GM23248 (cell line): Measurements from ENCODE around the gene MICAL2. TPM values are rescaled to one million over a fixed set of nuclear protein-coding genes. Genes with fewer than 3 reads are reported as not detected.
A peak's percentile ranks its signal among the peaks of the same experiment; 100 is the strongest.

Experiments
- DNase-seq: peaks from one replicate; pipeline ENCODE4 v3.0.0-alpha.2; 2015
- H2AFZ ChIP-seq: fragments of 200-600 bp; sonication (generic); 2 replicates; pipeline ENCODE4 v1.6.1; 2016; ENCODE audit warnings: antibody characterized with exemption
- H3F3A ChIP-seq: fragments of 200-600 bp; sonication (generic); 2 replicates; pipeline ENCODE4 v1.6.1; 2016; ENCODE audit warnings: mild to moderate bottlenecking, antibody characterized with exemption, mixed run types; ENCODE audit not compliant: insufficient read depth
- H3K27ac ChIP-seq: fragments of 200-600 bp; sonication (generic); 2 replicates; pipeline ENCODE4 v1.5.1; 2016; ENCODE audit warnings: mild to moderate bottlenecking
- H3K27me3 ChIP-seq: fragments of 200-600 bp; sonication (generic); replicated peaks from 2 replicates; pipeline ENCODE4 v1.6.1; 2016; ENCODE audit warnings: mild to moderate bottlenecking; ENCODE audit not compliant: insufficient read depth
- H3K36me3 ChIP-seq: fragments of 200-600 bp; sonication (generic); 2 replicates; pipeline ENCODE4 v1.6.1; 2016; ENCODE audit warnings: low read depth, mild to moderate bottlenecking
- H3K4me1 ChIP-seq: fragments of 200-600 bp; sonication (generic); 2 replicates; pipeline ENCODE4 v1.6.1; 2016; ENCODE audit warnings: mild to moderate bottlenecking; ENCODE audit not compliant: insufficient read depth
- H3K4me2 ChIP-seq: fragments of 200-600 bp; sonication (generic); one replicate; pipeline ENCODE4 v1.6.1; 2016; ENCODE audit warnings: mild to moderate bottlenecking; ENCODE audit not compliant: unreplicated experiment
- H3K4me3 ChIP-seq: fragments of 200-600 bp; sonication (generic); 2 replicates; pipeline ENCODE4 v1.5.1; 2016; ENCODE audit warnings: mild to moderate bottlenecking
- H3K79me2 ChIP-seq: fragments of 200-600 bp; sonication (generic); 2 replicates; pipeline ENCODE4 v1.6.1; 2016; ENCODE audit warnings: mild to moderate bottlenecking; ENCODE audit not compliant: insufficient read depth
- H3K9ac ChIP-seq: fragments of 200-600 bp; sonication (generic); 2 replicates; pipeline ENCODE4 v1.6.1; 2016; ENCODE audit warnings: mild to moderate bottlenecking
- H3K9me2 ChIP-seq: fragments of 200-600 bp; sonication (generic); 2 replicates; pipeline ENCODE4 v1.6.1; 2016; ENCODE audit warnings: mixed run types, mild to moderate bottlenecking, moderate library complexity; ENCODE audit not compliant: insufficient read depth
- H3K9me3 ChIP-seq: fragments of 200-600 bp; sonication (generic); one replicate; pipeline ENCODE4 v1.6.1; 2017; ENCODE audit warnings: low read depth
- H4K20me1 ChIP-seq: fragments of 200-600 bp; sonication (generic); 2 replicates; pipeline ENCODE4 v1.6.0; 2016; ENCODE audit not compliant: insufficient read depth
- EZH2 ChIP-seq: fragments of 200-600 bp; sonication (generic); IDR thresholded peaks from 2 replicates; pipeline ENCODE4 v1.6.1; 2018; ENCODE audit warnings: antibody characterized with exemption, mild to moderate bottlenecking; ENCODE audit not compliant: insufficient read depth, poor library complexity, severe bottlenecking
- EZH2phosphoT487 ChIP-seq: fragments of 200-600 bp; sonication (generic); IDR thresholded peaks from 2 replicates; pipeline ENCODE4 v1.6.1; 2018; ENCODE audit warnings: antibody characterized with exemption, moderate library complexity, mild to moderate bottlenecking, low read depth; ENCODE audit not compliant: insufficient read depth
- WGBS, 2 experiments: methylation state at CpG; one replicate each; pipeline ENCODE4 v1.1.6; 2015 to 2017; ENCODE audit warnings: low lambda C conversion rate in 2 of 2, low coverage in 1 of 2; ENCODE audit errors: missing lambda C conversion rate in 2 of 2; 5-methylcytosine and 5-hydroxymethylcytosine counted together
- in situ Hi-C: fragments of 300-500 bp; cut with MboI; formaldehyde crosslinking; loops from 2 replicates; pipeline ENCODE4 v1.15.0; 2020
- polyA plus RNA-seq: library from polyadenylated mRNA; unstranded; fragments of >200 nt; fragmentation: Nextera tagmentation; extraction: Ambion mirVana; gene quantifications from 2 replicates; pipeline ENCODE4 v1.2.1, GENCODE V29; 2016
- total RNA-seq: library from RNA; depleted of rRNA; stranded (reverse); fragments of >200 nt; shearing (Covaris generic); gene quantifications from 2 replicates; pipeline ENCODE4 v1.2.3, GENCODE V29; 2014

Gene MICAL2
- total and polyA plus RNA-seq, 2 experiments from 2014 or later, result 83.3 to 158 TPM

- no peaks in the 10 kb centered on the region for H3K9me3 ChIP-seq
- no peaks in the 10 kb centered on the region for H3K9me2 ChIP-seq
- peak overlapping the region; percentile 89 for H3K9ac ChIP-seq
- in situ Hi-C loops, result no loop called here
- no peak for DNase-seq
- peak overlapping the region; percentile 84 for H3K4me2 ChIP-seq
- peaks cover 24% of the 10 kb centered on the region for H3K4me1 ChIP-seq
- WGBS, 2 experiments, result 48 to 53% methylated on average over 6 to 7 of the region's 7 CpGs
- no peaks in the 10 kb centered on the region for H3K27me3 ChIP-seq
- H3K27ac ChIP-seq, result peak overlapping the region; percentile 29; the same call in 1 of the 2 replicates
- H3K36me3 ChIP-seq, result 0 out of 2 replicates have a peak, but pooled peaks cover 7% of the 10 kb centered on the region
- peak overlapping the region; percentile 81 for H2AFZ ChIP-seq
- peak overlapping the region; percentile 91 for H3K4me3 ChIP-seq
- no peaks in the 10 kb centered on the region for H3F3A ChIP-seq
- no peak for TF ChIP-seq EZH2phosphoT487
- TF ChIP-seq EZH2, result no peak
- H3K79me2 ChIP-seq, result peaks cover 41% of the 10 kb centered on the region
- H4K20me1 ChIP-seq, result no peaks in the 10 kb centered on the region
These were observed 696 bp upstream of the MICAL2 start for GRCh38 chr11:12109591-12110196.

- Histone ChIP-seq H3K27ac (peak overlapping the region; percentile 45), H3K27me3 (no peaks in the 10 kb centered on the region), H3K4me1 (peaks cover 24% of the 10 kb centered on the region), H3K9me2 (no peaks in the 10 kb centered on the region), H2AFZ (peak overlapping the region; percentile 46; the same call in 1 of the 2 replicates), H3K4me2 (peak overlapping the region; percentile 91), H3K9ac (peak overlapping the region; percentile 89), H3K79me2 (peaks cover 53% of the 10 kb centered on the region), H3K36me3 (0 out of 2 replicates have a peak, but pooled peaks cover 7% of the 10 kb centered on the region), H3K9me3 (no peaks in the 10 kb centered on the region), H3K4me3 (peak overlapping the region; percentile 91), H3F3A (no peaks in the 10 kb centered on the region), H4K20me1 (no peaks in the 10 kb centered on the region)
- peak; percentile 56 for DNase-seq
- in situ Hi-C loops, result no loop called here
- TF ChIP-seq EZH2 (no peak), EZH2phosphoT487 (no peak)
- 14 to 15% methylated on average over 44 to 59 of the region's 67 CpGs for WGBS, 2 experiments
These were observed 541 bp downstream of the MICAL2 start for GRCh38 chr11:12110714-12111548.

- Histone ChIP-seq H3K27ac (peak overlapping the region; percentile 45), H2AFZ (no peak overlapping the region), H3F3A (no peaks in the 10 kb centered on the region), H3K9ac (peak overlapping the region; percentile 89), H3K4me3 (peak overlapping the region; percentile 91), H3K4me1 (peaks cover 24% of the 10 kb centered on the region), H3K9me3 (no peaks in the 10 kb centered on the region), H3K4me2 (peak overlapping the region; percentile 91), H3K79me2 (peaks cover 62% of the 10 kb centered on the region), H3K27me3 (no peaks in the 10 kb centered on the region), H3K36me3 (0 out of 2 replicates have a peak, but pooled peaks cover 7% of the 10 kb centered on the region), H3K9me2 (no peaks in the 10 kb centered on the region), H4K20me1 (no peaks in the 10 kb centered on the region)
- in situ Hi-C loops, result no loop called here
- TF ChIP-seq EZH2 (no peak), EZH2phosphoT487 (no peak)
- WGBS, 2 experiments, result 75 to 77% methylated on average over 12 of the region's 12 CpGs
- DNase-seq, result peak; percentile 37
These were observed 1.4 kb downstream of the MICAL2 start for GRCh38 chr11:12111549-12112520.

GRCh38 chr11:12112750-12113149 lies 2.4 kb downstream of the MICAL2 start:
- Histone ChIP-seq H3K4me2 (peak overlapping the region; percentile 91), H3K27me3 (no peaks in the 10 kb centered on the region), H3F3A (no peaks in the 10 kb centered on the region), H3K9me3 (no peaks in the 10 kb centered on the region), H2AFZ (no peak overlapping the region), H3K4me1 (peaks cover 24% of the 10 kb centered on the region), H3K27ac (no peak overlapping the region), H3K9ac (peak overlapping the region; percentile 89; the same call in 1 of the 2 replicates), H3K36me3 (0 out of 2 replicates have a peak, but pooled peaks cover 10% of the 10 kb centered on the region), H3K9me2 (no peaks in the 10 kb centered on the region), H3K4me3 (peak overlapping the region; percentile 91), H4K20me1 (no peaks in the 10 kb centered on the region), H3K79me2 (peaks cover 72% of the 10 kb centered on the region)
- WGBS, 2 experiments, result 91 to 93% methylated on average over 2 of the region's 2 CpGs
- in situ Hi-C loops, result no loop called here
- TF ChIP-seq EZH2, result no peak
- TF ChIP-seq EZH2phosphoT487, result no peak
- DNase-seq, result no peak
